IPS DF 4.7 (cell line): ENCODE results near the gene DPYSL5.
"Not testable (repeated sequence)": the region's sequence is repeated elsewhere in the genome, so short reads cannot be mapped to it uniquely, and the experiment has no call there.

Source experiments
- DNase-seq: peaks from one replicate; pipeline ENCODE4 v3.0.0-alpha.2; 2013; ENCODE audit warnings: low spot score; ENCODE audit errors: extremely low read depth

Gene DPYSL5, protein sequence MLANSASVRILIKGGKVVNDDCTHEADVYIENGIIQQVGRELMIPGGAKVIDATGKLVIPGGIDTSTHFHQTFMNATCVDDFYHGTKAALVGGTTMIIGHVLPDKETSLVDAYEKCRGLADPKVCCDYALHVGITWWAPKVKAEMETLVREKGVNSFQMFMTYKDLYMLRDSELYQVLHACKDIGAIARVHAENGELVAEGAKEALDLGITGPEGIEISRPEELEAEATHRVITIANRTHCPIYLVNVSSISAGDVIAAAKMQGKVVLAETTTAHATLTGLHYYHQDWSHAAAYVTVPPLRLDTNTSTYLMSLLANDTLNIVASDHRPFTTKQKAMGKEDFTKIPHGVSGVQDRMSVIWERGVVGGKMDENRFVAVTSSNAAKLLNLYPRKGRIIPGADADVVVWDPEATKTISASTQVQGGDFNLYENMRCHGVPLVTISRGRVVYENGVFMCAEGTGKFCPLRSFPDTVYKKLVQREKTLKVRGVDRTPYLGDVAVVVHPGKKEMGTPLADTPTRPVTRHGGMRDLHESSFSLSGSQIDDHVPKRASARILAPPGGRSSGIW

DNA sequence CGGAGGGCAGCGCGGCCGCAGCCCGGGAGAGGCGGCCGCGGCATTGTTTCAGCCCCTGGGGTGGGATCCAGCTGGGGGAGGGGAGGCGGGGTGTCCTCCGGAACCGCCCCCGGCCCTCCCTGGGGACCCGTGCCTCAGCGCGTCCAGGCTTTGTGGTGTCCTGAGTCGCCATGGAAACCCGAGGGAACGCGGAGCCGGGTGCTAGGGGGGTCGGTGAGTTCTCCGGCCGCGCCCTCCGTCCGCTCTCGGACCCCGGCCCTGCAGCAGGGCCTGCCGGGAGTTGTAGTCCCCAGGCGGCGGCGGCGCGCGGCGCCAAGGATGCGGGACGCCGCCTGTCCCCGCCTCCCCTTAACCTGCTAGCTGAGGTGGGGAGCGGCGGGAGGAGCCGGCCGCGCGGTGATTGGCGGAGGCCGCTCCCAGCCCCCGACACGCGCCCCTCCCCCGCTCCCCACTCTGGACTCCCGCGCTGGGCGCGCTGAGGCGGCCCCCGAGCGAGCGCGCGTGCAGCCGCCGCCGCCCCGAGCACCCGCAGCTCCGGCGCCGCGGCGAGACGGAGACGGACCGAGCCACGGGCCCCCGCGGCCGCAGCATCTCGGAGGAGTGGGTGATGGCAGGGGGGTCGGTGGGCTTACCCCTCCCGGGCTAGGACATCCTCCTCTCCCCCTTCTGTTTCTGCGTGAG lies at the start of gene DPYSL5:
DPYSL5 (plus strand) TSS at position 478 of the 681 bp plus-strand sequence. CDS start 50,368 bp downstream, outside the sequence.
- no peak for DNase-seq

DNA sequence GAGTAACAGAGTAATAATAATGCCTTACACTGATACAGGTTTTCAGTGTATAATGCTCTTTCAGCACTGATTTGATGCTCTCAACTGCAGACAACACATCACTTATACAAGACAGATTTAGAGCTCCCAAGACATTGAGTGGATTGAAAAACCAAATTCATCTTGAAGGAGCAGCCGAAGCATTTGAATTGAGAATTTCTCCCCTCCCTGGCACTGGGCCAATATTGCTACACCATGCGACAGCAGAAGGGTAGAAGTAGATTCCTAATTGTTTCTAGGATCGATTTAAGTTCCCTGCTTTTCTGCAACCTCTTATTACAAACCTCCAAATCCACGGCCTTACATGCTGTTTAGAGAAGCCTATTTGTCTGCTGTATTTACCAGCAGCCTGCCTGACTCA lies 46.6 kb upstream of the DPYSL5 start:
- no peak for DNase-seq

DNA sequence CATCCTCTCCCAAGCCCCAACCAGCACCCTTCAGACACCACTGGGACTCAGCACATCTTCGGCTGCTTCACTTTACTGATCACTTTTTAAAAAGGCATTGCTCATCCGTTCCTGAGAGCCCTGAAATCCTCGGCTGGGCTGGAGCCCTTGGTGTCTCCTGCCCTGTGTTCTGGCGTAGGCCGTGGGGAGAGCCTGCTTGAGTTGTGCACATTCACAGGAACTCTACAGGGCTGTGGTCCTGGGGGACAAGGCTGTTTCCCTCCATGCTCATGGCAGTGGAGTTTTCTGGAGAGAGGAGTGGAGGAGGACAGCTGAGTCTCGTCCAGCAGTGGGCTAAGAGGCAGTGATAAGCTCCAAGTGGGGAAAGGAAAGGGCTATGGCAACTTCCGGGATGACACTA lies 46.1 kb upstream of the DPYSL5 start:
- DNase-seq: no peak

DNA sequence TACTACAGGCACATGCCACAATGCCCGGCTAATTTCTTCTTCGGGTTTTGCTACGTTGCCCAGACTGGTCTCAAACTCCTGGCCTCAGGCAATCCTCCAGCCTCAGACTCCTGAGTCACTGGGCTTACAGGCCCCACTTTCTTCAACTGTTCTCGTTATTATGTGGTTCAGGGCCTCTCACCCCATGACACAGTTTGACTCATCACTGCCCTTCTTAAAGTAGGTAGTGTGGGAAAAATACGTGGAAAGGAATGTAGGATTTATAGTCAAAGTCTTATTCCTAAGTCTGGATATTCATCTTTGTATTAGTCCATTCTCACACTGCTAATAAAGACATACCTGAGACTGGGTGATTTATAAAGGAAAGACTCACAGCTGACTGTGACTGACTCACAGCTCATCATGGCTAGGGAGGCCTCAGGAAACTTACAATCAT lies 42.7 kb upstream of the DPYSL5 start:
- DNase-seq: no peak

DNA sequence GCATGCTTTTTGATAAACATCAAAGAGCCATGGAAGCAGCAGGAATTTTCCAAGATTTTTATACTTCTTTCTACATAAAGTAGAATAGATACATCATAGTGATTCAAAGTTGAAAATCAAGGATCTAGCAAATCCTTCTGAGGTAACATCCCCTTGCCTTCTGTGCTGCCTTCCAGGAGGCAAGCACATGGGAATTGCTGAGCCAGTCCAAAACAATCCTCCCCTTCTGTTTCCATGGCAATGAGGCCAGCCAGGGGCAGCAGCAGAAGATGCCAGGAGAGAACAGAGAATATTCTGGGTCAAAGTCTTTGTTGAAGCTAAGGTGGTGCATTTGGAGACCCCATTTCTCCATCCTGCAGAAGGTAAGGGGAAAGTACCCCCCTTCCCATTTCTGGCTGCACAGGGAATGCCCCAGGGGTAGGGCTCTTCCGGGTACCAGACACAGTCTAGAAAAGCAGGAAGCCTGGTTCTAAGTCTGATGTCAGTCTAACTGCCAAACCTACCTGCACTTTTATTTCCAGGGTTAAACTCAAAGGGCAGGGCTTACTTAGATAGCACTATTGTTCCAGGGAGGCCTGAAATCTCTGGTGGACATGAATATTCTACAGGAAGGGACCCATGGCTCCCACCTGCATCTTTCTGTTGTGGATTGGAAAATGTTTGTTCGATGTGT lies 40.0 kb upstream of the DPYSL5 start:
- DNase-seq: no peak

DNA sequence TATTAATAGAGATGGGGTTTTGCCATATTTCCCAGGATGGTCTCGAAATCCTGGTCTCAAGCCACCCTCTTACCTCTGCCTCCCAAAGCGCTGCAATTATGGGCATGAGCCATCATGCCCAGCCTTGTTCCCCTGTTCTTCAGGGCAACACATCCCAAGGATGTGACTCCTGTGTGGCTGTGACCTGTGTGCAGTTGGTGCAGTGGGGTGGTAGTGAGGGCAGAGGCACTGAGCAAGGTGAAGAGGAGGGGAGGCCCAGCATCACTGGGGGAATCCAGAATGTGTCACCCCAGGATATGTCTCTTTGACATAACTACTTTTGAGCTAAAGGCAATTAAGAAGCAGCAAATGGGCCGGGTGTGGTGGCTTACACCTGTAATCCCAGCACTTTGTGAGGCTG lies 38.7 kb upstream of the DPYSL5 start:
- DNase-seq: no peak

DNA sequence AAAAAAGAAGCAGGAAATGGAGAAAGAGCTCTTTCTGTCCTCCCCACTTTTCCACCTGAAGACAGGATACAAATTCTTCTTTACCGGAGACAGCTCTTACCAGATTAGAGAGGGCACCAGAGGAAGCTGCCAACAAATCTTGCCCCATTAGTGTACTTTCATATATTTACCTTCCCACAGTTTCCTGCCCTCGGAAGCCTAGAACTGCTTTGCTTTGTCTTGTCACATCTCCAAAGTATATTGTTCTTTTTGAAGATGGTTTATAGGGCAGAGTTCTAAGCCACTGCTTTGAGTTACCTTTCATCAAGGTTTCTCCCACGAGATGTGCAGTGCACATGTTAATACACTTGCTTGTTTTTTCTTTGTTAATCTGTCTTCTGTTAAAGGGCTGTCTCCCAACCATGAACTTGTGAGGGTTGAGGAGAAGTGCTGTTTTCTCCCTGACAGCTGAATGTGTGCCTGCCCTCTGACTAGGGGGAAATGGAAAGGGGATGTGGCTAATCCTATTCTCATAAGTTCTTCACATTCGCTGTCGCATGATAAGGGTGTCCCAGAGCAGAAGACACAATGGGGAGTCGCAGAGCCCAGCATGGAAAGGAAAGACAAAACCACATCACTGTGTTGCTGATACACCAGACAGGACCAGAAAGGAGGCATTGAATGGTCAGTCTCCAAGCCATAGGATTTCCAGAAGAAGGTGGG lies 37.9 kb upstream of the DPYSL5 start:
- no peak for DNase-seq

DNA sequence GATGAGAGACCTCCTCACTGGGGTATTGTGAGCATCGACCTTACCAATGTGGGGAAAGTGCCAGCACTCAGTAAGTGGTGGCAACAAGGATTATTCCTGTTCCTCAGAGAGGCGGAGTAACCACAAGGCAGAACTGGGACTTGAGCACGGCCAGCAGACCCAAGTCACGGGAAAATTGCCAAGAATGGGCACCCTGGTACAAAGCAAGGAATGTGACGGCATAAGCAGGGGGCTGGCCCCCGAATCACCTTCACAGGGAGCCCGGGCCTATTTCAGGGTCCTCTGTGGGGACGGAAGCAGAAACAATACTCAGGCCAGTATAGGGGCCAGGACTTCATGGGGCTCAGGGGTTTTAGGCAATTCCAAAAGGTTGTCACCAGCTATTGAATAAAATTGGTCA lies 36.7 kb upstream of the DPYSL5 start:
- no peak for DNase-seq

DNA sequence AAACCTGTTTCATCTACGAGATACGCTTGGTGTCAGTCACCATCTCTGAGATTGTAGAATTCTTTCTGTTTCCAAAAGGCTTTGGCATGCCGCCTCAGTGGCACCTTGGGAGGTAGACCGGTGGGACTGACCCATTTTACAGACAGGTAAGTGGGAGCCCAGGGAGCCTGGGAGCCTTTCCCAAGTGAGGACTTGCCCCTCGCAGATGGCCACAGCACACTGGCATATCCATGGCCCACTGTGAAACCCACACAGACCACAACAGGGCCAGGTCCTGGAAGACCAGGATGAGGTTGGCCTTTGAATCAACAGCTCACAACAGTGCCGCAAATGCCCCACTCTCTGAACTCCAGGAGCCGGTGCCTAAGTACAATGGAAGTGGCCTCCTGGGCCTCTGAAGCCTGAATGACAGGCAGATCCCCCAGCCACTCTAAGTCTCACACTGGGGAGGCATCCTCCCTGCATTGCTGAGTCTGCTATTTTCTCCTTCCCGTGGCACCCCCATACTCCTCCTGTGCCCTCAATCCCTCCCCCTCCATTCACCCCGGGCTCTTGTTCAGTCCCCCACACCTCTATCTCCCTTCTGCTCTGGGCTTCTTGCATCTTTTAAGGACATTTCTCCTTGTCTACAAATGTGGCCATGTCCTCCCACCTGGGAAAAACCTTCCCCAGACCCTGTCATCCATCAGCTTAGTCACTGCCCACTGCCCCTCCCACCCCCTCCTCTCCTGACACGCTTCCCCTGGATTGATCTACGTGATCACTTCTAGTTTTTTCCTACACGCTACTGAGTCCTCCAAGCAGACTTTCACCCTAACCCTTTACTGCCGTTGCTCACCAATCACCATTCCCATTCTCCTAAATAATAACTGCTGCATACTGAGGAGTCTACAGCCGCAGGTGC lies 35.9 kb upstream of the DPYSL5 start:
- no peak for DNase-seq

DNA sequence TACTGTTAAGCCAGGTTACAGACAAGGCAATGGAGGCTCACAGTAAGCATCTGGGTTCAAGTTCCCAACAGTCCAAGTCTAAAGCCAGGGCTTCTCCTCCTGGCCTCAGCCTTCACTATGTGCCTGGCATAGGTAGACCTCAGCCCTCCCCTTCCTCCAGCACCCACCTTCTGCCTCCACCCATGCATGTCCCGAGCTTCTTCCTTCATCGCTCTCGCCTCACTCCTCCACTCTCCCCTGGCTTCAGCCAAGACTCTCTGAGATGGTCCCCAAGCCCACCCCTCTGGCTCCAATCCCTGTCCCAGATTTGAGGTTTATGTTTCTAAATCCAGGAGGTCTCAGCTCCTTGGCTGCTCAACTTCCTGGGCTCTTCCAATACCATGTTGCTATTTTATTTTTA lies 35.2 kb upstream of the DPYSL5 start:
- no peak for DNase-seq

DNA sequence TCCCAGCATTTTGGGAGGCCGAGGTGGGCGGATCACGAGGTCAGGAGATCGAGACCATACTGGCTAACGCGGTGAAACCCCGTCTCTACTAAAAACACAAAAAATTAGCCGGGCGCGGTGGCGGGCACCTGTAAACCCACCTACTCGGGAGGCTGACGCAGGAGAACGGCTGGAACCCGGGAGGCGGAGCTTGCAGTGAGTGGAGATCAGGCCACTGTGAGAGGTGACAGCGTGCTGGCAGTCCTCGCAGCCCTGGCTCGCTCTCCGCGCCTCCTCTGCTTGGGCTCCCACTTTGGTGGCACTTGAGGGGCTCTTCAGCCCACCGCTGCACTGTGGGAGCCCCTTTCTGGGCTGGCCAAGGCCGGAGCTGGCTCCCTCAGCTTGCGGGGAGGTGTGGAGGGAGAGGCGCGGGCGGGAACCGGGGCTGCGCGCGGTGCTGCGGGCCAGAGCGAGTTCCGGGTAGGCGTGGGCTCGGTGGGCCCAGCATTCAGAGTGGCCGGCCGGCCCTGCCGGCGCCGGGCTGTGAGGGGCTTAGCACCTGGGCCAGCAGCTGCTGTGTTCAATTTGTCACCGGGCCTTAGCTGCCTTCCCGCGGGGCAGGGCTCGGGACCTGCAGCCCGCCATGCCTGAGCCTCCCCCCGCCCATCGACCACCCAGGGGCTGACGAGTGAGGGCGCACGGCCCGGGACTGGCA lies 33.7 kb upstream of the DPYSL5 start:
- not testable (repeated sequence) for DNase-seq

DNA sequence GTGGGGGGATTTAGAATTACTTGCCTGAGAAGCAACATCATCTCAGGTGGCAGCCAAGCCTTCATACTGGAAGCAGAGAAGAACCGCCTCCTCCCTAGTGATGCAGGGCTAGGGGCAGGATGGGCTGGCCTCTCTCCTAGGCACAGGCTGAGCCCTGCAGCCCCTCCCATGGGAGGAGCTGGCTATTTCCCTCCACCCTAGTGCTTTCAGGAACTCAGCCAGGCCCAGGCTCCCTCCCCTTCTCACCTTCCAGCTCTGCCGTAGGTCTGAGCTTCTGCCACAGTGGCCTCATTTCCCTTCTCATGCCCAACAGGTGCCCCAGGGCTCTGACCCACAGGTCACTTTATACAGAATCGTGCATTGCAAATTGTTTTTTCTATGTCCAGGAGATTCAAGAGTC lies 31.0 kb upstream of the DPYSL5 start:
- DNase-seq: peak; percentile 14

DNA sequence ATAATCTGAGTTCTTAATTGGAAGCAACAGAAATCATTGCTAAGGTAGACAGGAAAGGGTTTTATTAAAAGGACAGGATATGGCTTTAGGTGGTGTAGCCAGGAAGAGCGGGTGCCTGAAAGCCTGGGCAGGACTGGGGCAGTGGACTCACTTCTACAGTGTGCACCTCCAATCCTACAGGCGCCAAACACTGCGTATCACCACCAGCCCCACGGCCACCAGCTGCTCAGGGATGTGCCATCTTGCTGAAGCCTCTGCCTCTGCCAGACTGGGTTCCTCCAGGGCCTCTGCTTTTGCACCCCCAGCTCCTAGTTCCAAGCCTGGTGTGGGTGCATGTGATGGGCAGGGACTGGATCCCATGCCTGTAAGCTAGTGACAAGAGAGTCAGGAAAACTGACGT lies 29.7 kb upstream of the DPYSL5 start:
- no peak for DNase-seq

DNA sequence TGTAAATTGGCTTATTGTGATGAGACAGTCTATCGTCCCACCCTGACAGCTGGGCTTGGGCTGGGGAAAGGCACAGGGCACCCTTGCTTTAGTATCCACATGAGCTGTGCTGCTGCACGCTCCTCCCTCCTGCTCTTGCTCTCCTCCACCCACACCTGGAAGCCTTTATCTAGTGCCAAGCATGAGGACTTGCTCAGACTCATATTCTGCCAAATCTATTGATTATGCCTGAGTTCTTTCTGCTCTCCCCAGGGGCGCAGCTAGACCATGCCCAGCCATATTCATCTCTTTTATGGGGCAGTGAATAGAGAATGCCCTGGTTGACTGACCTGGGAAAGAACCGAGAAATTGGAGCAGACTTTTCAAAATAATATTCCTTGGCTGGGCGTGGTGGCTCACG lies 29.0 kb upstream of the DPYSL5 start:
- DNase-seq: no peak

DNA sequence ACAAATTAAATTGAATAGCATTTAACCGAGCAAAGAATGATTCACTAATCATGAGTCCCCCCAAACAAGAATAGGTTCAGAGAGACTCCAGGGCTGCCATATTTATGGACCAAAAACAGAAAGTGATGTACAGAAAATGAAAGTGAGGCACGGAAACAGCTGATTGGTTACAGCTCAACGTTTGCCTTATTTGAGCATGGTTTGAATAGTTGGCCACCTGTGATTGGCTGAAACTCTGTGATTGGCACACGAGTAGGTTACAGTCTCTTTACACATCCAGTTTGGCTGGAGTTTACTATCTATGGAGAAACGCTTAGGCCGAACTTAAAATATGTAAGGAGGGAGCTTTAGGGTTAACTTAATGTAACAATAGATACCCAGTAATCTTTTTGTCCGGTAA lies 27.0 kb upstream of the DPYSL5 start:
- no peak for DNase-seq

DNA sequence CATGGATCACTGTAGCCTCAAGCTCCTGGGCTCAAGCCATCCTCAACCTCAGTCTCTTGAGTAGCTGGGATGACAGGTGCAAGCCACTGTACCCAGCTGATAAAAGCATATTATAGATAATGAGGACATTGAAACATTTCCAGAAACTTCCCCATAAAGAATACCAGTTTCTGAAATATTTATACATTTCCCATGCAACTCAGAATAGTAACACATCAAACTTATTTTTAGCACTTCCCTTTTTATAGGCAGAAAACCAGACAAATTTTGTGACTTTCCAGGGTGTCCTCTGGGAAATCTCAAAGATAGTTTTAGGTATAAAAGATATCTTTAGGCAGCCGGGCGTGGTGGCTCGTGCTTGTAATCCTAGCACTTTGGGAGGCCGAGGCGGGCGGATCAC lies 25.1 kb upstream of the DPYSL5 start:
- DNase-seq: no peak

DNA sequence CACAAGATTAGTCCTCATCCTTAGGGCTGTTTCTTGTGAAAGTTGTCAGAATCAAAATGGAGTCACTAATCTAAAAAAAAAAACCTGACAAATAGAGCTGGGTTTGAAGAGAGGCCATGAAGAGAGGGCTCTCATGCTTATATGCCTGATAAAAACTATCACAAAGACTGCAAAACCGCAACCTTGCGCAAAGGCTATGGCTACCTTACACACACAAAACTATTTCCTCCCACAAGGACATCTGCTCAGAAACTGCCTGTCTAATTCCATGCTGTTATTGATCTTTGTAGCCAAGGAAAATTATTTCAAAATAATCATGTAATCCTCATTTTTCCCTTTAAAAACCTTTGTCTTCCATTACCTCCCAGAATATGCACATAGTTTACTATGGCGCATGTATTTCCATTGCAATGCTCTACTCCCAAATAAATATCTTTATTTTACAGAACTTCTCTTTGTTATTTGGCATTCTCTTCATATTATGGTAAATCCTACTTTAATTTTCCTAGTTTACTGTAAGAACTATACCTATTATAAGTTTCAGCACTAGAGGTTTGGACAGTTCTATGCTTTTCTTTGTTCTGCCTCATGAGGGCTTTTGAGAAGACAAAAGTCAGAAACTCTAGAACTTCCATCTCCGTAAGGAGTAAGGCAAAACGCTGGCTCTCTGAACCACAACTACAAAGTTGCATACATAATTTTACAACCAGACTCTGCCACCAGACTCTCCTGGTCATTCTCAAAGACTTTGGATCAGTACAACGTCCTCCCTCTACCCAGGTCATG lies 9.6 kb upstream of the DPYSL5 start:
- DNase-seq: no peak

DNA sequence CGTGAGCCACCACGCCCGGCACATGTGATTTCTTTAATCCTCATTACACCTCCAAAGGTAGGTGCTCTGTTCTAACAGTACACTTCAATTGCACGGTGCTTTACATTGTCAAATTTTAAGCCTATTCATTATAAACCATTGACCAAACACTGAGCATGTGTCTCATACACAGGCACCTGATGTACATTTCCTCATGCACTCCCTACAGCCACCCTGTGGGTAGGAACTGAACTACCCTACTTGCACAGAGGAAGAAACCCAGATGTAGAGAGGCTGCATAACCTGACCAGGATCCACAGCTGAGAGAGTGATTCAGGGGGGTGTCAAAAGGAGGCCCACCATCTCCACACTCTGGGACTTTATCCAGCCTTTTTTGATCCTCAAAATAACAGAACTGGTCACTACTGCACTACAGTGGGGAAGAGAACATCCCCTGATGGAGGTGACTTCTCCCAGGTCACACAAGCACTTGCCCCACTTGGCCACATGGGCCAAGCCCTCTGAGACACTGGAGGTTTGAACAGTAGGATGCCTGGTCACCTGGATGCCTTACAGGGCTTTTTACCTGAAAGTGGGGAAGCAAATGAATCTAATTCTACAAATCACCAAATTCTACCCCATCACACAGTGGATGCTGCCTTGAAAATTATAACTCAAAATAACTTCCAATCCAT lies 6.9 kb upstream of the DPYSL5 start:
- no peak for DNase-seq
